SH-SY5Y (cell line): Measurements from ENCODE around the gene DNAJC6.

Experiments
- GATA2 ChIP-seq: IDR thresholded peaks from 2 replicates; pipeline ENCODE4 v1.6.1; 2011; ENCODE audit warnings: mild to moderate bottlenecking, low read depth, low read length
- GATA3 ChIP-seq: IDR thresholded peaks from 2 replicates; pipeline ENCODE4 v1.6.1; 2011; ENCODE audit warnings: low read depth, mild to moderate bottlenecking, low read length, moderate library complexity

GRCh38 chr1:65266476-65266875, 42.9 kb upstream of the DNAJC6 start:
- TF ChIP-seq GATA2 (no peak), GATA3 (no peak)
